Endodermal cell (in vitro differentiated cells): ENCODE results near the gene SPRED2. TPM values are rescaled to one million over a fixed set of nuclear protein-coding genes. Genes with fewer than 3 reads are reported as not detected.

Experiments used
- DNase-seq: peaks from one replicate; pipeline ENCODE4 v3.0.0-alpha.2; 2017
- H3K27ac ChIP-seq: 2 replicates; pipeline ENCODE4 v1.5.1; 2013; ENCODE audit warnings: mild to moderate bottlenecking, low read depth, low read length, moderate library complexity
- H3K27me3 ChIP-seq: 2 replicates; pipeline ENCODE4 v1.6.1; 2013; ENCODE audit warnings: mild to moderate bottlenecking, low read length, moderate library complexity; ENCODE audit not compliant: insufficient read depth, control insufficient read depth, poor library complexity, severe bottlenecking
- H3K36me3 ChIP-seq: 2 replicates; pipeline ENCODE4 v1.7.0; 2013; ENCODE audit warnings: mild to moderate bottlenecking, low read length, moderate library complexity; ENCODE audit not compliant: control insufficient read depth, insufficient read depth
- H3K4me1 ChIP-seq: one replicate; pipeline ENCODE4 v1.7.0; 2013; ENCODE audit warnings: low read length; ENCODE audit not compliant: control insufficient read depth, insufficient read depth
- H3K4me3 ChIP-seq: 2 replicates; pipeline ENCODE4 v1.5.1; 2013; ENCODE audit warnings: mild to moderate bottlenecking, low read length, moderate library complexity
- H3K9ac ChIP-seq: 2 replicates; pipeline ENCODE4 v1.6.1; 2013; ENCODE audit warnings: mild to moderate bottlenecking, low read length, moderate library complexity; ENCODE audit not compliant: poor library complexity, severe bottlenecking; ENCODE audit errors: extremely low read depth
- H3K9me3 ChIP-seq: 2 replicates; pipeline ENCODE4 v1.6.1; 2013; ENCODE audit warnings: mild to moderate bottlenecking, low read length, moderate library complexity; ENCODE audit not compliant: control insufficient read depth
- H3K27ac Mint-ChIP-seq: 2 replicates; pipeline ENCODE4 v1.8.0; 2020; ENCODE audit warnings: mixed read lengths
- H3K27me3 Mint-ChIP-seq: 2 replicates; pipeline ENCODE4 v1.8.0; 2021; ENCODE audit warnings: mild to moderate bottlenecking, mixed read lengths; ENCODE audit not compliant: insufficient read depth
- H3K36me3 Mint-ChIP-seq: 2 replicates; pipeline ENCODE4 v1.8.0; 2020; ENCODE audit warnings: low read depth, mixed read lengths
- H3K4me1 Mint-ChIP-seq: 2 replicates; pipeline ENCODE4 v1.8.0; 2020; ENCODE audit warnings: mixed read lengths
- H3K4me3 Mint-ChIP-seq: 2 replicates; pipeline ENCODE4 v1.8.0; 2020; ENCODE audit warnings: mild to moderate bottlenecking, moderate library complexity, mixed read lengths
- H3K9me3 Mint-ChIP-seq: 2 replicates; pipeline ENCODE4 v1.8.0; 2020; ENCODE audit warnings: mild to moderate bottlenecking, mixed read lengths
- WGBS, 2 experiments: methylation state at CpG; one replicate each; pipeline versions ENCODE4 v1.1.5 to v1.1.7; 2013; ENCODE audit warnings: missing lambda C conversion rate in 2 of 2, mixed read lengths in 1 of 2; ENCODE audit not compliant: insufficient coverage in 1 of 2, insufficient read length in 1 of 2; 5-methylcytosine and 5-hydroxymethylcytosine counted together
- total RNA-seq, 2 donors: library from RNA; stranded (reverse); fragmentation: NEBNext Ultra II Directional in 1 of 2; extraction: Animal tissue kit (Norgen Biotek cat#: 25700) in 1 of 2; gene quantifications; 2 replicates in 1 of 2; 3 replicates in 1 of 2; pipeline ENCODE4 v1.2.1, GENCODE V29; 2021
- TF ChIP-seq, protein P1 (sequence below): fragments of 200-600 bp; sonication (generic); conservative IDR thresholded peaks from 2 replicates; pipeline ENCODE4 v1.5.0; 2021; ENCODE audit warnings: antibody characterized with exemption, mild to moderate bottlenecking

Gene SPRED2
- total RNA-seq, 2 donors from 2014 or later = 60.3 to 70.1 TPM

- Mint-ChIP-seq H3K36me3 (peaks cover 3% of the 10 kb centered on the region), H3K9me3 (no peaks in the 10 kb centered on the region), H3K4me1 (peaks cover 42% of the 10 kb centered on the region), H3K27ac (no peak overlapping the region), H3K4me3 (no peak overlapping the region), H3K27me3 (no peaks in the 10 kb centered on the region)
- Histone ChIP-seq H3K9ac (no peak overlapping the region), H3K27ac (no peak overlapping the region), H3K9me3 (no peaks in the 10 kb centered on the region), H3K4me3 (no peak overlapping the region), H3K36me3 (peaks cover 21% of the 10 kb centered on the region), H3K27me3 (no peaks in the 10 kb centered on the region), H3K4me1 (peaks cover 15% of the 10 kb centered on the region)
- TF ChIP-seq, protein P1, sequence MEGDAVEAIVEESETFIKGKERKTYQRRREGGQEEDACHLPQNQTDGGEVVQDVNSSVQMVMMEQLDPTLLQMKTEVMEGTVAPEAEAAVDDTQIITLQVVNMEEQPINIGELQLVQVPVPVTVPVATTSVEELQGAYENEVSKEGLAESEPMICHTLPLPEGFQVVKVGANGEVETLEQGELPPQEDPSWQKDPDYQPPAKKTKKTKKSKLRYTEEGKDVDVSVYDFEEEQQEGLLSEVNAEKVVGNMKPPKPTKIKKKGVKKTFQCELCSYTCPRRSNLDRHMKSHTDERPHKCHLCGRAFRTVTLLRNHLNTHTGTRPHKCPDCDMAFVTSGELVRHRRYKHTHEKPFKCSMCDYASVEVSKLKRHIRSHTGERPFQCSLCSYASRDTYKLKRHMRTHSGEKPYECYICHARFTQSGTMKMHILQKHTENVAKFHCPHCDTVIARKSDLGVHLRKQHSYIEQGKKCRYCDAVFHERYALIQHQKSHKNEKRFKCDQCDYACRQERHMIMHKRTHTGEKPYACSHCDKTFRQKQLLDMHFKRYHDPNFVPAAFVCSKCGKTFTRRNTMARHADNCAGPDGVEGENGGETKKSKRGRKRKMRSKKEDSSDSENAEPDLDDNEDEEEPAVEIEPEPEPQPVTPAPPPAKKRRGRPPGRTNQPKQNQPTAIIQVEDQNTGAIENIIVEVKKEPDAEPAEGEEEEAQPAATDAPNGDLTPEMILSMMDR = no peak
- DNase-seq = no peak
- 95 to 100% methylated on average over 1 to 3 of the region's 3 CpGs for WGBS, 2 experiments
These were observed 46.1 kb downstream of the SPRED2 start for GRCh38 chr2:65386344-65386743.

DNA sequence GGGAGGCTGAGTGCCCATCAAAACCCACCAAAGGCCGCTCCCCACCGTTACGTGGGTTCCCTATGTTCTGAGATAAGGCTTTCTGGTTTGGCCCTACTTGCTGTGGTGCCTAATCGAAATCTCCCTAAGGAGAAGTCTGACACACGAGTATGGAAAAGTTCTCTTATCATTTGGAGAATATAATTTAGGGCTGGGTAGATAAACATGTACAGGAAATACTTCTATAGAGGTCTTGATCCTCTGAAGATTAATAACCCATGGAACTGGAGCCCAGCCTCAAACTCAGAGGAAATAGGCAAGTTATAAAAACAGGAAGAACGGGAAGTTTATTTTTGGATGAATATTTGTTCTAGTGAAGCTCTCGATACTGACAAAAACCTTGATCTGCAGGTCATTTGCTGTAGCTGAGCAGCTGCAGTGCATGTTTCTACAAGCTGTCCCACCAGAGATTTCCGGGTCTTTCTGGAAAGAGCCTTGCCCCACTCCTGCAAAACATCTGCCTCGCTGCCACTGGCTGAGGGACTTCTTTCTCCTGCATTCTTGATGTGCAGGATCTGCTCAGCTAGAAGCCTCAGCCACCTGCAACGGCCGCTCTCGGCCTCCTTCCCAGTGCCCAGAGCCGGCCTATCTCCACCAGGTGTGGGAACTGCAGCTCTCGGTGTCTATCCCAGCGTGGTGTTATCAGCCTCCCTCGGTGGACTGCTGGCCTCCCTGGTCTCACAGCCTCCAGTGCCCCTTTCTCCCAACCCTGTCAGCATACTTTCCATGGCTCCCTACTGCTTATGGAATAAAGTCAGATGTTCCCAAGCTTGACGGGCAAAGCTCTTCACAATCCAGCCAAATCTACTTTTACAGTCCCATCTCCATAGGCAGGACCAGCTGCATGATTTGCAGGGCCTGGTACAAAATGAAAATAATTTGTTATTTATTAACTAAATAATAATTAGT, 48.6 kb downstream of the SPRED2 start:
- Histone ChIP-seq H3K9me3 (no peaks in the 10 kb centered on the region), H3K4me3 (no peak overlapping the region), H3K36me3 (peaks cover 37% of the 10 kb centered on the region), H3K9ac (no peak overlapping the region), H3K27ac (no peak overlapping the region), H3K4me1 (peaks cover 14% of the 10 kb centered on the region), H3K27me3 (no peaks in the 10 kb centered on the region)
- Mint-ChIP-seq H3K9me3 (no peaks in the 10 kb centered on the region), H3K4me1 (peaks cover 36% of the 10 kb centered on the region), H3K27me3 (no peaks in the 10 kb centered on the region), H3K4me3 (no peak overlapping the region), H3K36me3 (peaks cover 6% of the 10 kb centered on the region), H3K27ac (peak overlapping the region; percentile 33)
- DNase-seq = peak; percentile 50
- TF ChIP-seq, protein P1 = no peak
- WGBS, 2 experiments = 92 to 93% methylated on average over 11 to 17 of the region's 17 CpGs

GRCh38 chr2:65382776-65383357, 49.5 kb downstream of the SPRED2 start:
- H3K27ac Mint-ChIP-seq = no peak overlapping the region
- no peaks in the 10 kb centered on the region for H3K27me3 ChIP-seq
- H3K4me3 Mint-ChIP-seq = no peak overlapping the region
- H3K27ac ChIP-seq = no peak overlapping the region
- 81 to 87% methylated on average over 15 to 20 of the region's 20 CpGs for WGBS, 2 experiments
- H3K36me3 Mint-ChIP-seq = peaks cover 6% of the 10 kb centered on the region
- peaks cover 41% of the 10 kb centered on the region for H3K4me1 Mint-ChIP-seq
- TF ChIP-seq, protein P1 = no peak
- no peaks in the 10 kb centered on the region for H3K9me3 ChIP-seq
- peaks cover 20% of the 10 kb centered on the region for H3K4me1 ChIP-seq
- H3K4me3 ChIP-seq = no peak overlapping the region
- peak; percentile 60 for DNase-seq
- no peaks in the 10 kb centered on the region for H3K27me3 Mint-ChIP-seq
- no peak overlapping the region for H3K9ac ChIP-seq
- H3K9me3 Mint-ChIP-seq = no peaks in the 10 kb centered on the region
- H3K36me3 ChIP-seq = peaks cover 37% of the 10 kb centered on the region
